HUDEP-2 (cell line): ENCODE results near the gene BCAS3.

ENCODE experiments used
- DNase-seq, 76 experiments: peaks; one replicate each; lab custom pipeline; 2025; ENCODE audit not compliant: unreplicated experiment in 76 of 76; lab: John Stamatoyannopoulos, UW

BCAS3 gene

DNA sequence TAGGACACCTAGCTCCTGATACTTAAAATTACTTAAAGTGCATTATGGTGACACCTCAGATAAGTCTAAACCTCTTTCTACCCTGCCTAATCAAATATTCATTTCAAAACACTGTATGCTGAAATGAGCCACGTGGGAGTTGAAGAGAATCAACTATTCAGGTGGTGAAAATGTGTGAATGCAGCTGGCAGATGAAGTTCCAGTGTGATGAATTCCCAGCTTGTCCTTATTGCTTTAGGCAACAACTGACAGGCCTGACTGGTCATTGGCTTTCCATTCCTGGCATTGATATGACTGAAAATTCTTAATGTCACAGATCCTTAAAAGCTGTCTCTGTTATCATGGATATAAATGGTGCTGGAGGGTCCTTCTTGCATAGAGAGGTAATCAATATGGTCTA, 420.1 kb downstream of the BCAS3 start:
- DNase-seq, result no peak

DNA sequence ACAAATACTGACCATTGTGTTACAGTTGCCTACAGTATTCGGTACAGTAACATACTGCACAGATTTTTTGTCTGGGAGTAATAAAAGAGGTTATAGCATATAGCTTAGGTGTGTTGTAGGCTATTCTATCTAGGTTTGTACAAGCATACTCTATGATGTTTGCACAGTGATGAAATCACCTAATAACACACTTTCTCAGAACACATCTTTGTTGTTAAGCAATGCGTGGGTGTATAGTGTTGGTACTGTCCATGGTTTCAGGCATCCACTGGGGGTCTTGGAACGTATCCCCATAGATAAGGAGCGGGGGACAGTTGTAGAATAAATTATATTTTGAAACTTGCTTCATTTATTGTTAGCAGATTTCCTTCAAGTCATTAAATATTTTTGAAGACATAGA, 428.7 kb downstream of the BCAS3 start:
- no peak for DNase-seq

DNA sequence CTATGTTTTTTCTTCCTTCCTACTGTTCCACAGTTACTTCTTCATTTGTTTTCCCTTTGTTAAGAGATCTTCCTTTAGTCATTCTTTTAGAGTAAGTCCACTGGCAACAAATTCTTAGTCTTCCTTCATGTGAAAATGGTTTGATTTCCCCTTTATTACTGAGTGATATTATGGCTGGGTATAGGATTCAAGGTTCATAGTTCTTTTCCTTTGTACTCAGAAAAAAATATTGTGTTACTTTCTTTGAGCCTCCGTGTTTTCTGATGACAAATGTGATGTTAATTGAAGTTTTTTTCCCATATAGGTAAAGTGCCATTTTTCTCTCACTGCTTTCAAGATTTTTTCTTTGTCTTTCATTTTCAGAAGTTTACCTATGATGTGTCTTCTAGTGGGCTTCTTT, 438.9 kb downstream of the BCAS3 start:
- no peak for DNase-seq

DNA sequence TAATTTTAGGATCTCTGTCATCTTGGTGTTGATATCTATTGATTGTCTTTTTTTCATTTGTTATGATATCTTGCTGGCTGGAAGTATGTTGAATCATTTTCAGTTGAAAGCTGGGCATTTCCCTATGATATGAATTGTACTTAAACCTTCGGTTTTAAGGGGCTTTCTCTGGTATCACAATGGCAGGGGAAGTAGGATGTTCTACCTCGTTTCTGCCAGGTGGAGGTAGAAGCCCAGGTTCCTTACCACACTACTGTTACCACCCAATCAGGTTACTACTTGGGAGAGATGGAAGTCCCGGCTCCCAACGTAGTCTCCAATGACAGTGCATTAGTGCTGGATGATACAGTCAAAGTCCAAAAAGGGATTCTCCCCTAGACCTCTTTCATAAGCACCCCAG, 440.3 kb downstream of the BCAS3 start:
- DNase-seq, result no peak

DNA sequence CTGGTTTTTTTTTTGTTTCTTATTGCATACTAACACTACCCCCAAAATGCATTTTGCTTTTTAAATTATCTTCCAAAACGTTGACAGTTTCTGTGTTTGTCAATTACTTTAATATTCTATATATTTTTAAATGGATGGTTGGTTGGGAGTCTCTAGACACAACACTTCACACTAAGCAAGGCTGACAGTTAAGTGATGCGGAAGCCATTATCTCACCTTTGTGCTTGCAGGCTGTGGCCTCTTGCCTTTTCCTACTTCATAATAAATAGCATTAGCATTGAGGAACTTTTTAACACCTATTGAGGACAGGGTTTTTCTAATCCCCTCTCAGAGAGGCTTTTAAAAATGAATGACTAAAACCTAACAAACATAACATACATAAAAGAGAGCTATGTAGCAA, 441.2 kb downstream of the BCAS3 start:
- DNase-seq, result no peak

DNA sequence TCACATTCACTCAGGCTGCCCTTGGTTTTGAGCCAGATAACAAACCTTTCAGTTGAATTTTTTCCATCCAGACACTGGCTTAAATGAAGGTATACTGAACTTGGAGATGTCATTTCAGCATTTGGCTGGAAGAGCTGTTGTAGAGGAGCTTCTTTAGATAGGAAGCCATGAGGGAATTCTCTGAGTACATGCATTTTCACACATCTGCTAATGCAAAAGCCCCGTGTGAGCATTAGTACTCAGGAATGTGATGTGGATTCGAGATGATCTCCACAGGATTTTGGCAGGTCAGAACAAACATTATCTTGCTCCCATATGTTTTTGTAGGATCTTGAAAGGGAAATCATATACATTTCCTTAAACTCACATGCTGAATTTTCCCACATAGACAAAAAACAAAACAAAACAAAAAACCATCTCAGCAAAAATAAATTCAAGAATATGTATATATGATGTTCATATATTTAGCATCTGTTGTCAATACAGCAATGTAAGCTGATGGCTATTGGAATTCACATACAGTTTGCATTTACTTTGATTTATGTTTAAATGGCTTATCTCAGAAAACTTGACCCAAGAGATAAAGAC, 444.8 kb downstream of the BCAS3 start:
- no peak for DNase-seq

DNA sequence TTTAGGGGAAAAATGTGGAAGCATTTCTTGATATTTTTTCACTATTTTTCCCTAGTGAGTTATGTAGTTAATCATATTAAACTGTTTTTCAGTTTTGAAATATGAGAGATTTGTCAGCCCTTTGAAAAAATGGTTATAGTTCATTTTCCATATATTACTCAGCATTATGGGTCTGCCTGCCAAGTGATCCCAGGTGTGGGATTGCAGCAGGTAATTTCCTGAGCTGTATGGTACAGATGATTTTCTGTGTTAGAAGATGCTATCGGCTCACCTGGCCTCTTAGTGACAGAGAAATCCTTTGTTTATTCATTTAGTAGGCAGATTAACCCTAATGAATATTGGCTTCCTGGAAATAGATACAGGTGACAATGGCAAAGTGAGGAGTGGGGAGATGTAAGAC, 446.9 kb downstream of the BCAS3 start:
- DNase-seq, result no peak

DNA sequence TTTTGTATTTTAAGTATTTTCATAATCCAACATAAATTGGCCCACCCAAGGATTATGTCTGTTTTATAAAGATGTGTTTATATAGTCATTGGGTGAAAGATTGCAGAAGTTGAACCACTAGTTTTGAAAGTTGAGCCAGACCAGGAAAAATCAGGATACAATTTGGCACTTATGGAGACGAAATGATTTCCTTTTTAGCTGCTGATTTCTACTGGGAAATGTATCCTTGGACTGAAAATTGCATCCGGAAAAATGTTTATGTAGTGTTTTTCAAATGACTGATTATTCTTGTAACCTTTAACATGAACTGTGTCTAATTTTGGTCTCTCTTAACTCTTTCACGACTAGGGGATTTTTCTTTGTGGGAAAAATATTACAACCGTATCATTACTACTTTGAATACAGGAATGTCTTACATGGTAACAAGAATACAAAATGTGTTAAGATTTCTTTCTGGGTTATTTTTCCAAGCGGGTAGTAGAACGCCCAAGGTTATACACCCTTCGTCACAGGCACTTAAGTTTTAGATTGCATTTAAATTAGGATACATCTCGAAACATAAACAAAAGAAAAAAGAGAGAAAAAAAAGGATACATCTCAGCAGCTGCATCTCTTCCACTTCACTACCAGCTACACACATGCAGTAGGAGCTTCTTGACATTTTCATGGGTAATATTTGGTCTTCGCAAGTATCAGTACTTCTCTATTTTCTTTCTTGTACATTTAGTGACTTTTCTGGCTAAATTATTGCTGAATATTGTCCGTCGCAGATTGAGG, 449.0 kb downstream of the BCAS3 start:
- no peak for DNase-seq

DNA sequence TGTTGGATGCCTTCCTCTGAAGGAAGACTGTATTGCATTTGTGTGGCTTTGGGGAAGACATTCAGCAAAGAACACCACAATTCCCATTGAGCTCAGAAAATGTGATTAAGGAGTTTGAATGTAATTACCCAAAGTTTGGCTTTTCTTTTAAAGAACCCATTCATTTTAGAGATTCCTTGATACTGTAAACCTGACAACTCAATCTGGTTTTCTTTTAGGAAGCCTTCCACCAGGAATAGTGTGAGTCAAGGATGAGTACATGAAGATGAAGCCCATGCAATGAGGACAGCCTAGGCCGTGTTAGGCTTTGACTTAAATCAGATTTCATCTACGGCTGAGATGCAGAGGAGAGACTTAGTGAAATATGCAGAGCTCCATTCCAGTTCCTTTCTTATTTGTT, 450.3 kb downstream of the BCAS3 start:
- DNase-seq, result no peak

DNA sequence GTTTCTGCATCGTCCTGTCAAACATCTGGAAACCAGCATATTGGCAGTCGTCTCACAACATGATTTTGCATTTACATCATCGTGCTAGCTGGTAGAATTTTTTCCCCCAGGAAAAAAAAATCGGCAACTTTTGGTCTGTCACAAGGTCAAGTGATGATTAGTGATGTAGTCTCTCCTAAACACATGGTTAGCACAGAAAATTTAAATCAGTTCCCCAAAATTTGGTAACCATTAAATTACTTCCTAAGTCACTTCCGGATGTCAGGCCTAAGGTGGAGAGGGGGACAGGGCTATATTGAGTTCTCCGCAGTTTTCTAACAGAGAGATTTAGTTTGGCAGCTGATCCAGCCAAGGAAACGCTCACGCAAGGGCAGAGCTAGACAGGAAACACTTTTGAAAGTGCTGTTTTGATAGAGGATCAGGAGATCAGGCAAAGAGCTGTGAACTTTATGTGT, 451.0 kb downstream of the BCAS3 start:
- no peak for DNase-seq

DNA sequence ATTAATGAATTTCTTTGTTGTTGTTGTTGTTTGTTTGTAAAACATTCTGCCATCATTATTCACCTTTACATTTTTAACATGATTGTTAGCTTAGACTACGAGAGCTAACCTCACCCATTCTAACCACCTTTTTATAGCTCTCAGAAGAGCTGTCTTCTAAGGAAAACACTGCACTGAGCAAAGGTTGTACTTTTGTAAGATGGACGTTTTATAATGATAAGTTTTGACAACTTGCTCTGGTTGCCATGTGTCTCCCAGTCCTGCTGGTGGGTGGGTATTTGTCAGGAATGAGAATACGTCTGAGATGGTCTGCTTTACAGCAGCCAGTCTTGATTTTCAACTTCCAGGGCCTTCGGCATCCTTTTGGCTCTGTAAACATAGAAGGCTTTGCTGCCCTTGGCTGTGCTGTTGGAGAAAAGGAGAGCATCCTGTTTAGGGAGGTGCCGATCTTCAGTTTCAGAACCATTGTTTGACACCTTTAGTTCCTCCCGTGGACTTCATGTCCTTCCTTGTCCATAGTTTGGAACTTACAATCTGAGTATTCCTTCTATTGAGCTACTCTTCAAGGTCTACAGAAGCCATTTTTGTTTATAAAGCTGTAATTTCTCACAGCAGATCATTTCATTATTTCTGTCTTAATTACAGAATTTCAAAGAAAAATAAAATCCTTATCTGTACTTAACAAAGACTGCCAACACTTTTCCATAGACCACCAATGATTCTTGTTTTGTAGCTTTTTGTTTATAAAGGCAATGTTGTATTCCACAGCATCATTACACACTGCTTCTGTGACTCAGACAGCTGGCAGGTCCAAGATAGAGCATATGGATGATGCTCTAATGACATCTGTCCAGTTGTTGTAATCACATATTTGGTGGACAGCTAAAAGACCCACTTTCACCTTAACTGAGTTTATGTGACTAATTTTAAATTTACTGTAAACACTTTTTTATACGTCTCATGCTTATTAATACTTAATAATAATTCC, 451.9 kb downstream of the BCAS3 start:
- DNase-seq, result no peak

DNA sequence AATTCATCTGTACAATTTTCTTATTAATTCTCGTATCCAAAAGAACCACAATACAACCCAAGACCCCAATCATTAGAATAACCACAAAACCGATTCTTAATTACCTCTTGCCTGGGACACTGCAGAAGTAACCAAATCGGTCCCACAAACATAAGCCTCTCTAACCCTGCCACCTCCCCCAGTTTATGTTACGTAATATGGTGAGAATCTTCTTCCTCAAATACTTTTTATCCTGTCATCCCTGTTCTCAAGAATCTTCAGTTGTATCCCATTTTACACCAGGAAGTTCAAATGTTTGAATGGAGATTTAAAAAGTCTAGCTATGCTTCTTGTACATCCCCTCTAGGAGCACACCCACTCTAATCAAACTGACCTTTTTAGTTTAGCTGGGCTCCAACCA, 452.7 kb downstream of the BCAS3 start:
- DNase-seq, result no peak

DNA sequence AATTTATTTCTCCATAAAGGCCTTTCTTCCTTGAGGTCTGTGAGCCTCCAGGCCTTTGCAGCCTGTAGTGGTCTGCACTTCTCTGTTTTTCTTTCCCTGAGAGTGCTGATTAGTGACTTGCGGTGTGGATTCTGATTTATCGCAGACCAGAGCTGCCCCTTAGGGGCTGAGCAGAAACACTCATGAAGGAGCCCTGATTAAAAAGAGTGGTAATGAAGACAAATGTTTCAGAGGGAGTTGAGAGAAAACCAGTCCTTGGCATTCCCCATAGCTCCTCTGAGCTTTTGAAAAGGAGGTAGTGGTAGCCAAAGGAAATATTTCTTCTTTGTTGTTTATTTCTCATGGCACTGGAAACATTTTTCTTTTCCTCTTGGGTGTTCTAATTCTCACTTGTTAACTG, 453.9 kb downstream of the BCAS3 start:
- no peak for DNase-seq

DNA sequence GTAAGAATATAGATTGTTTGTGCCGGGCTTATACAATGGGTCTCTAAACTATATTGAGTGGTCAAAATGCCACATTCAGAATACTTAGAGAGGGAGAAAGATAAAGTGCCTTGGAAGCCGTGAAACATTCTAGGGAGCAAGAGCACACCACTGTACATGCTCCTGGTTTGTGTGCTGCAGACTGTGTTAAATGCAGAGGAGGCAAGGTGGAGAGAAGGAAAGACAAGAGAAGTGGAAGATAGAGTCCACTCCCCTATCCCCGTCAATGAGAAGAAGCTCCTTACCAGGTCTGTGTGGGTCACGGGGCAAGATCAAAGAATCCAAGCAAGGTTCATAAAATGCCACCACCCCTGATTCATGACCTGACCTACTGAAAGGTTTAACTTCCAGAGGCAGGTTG, 454.9 kb downstream of the BCAS3 start:
- DNase-seq, result no peak

DNA sequence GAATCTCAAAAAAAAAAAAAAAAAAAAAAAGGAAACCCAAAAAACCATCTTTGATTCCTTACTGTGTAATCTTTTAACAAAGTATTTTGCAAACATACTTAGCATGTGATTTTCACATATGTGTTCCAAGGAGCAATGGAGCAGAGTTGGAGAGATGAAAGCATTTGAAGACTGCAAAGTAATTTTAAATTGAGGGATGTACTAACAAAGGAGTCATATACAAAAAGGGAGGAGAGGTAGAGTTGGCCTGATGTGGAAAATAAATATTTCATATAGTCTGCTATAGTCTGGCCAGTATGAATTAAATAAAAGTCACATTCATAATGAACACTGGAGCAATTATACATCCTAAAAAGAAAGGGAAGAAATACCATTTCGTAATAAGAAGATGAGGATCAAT, 456.2 kb downstream of the BCAS3 start:
- DNase-seq, result no peak

DNA sequence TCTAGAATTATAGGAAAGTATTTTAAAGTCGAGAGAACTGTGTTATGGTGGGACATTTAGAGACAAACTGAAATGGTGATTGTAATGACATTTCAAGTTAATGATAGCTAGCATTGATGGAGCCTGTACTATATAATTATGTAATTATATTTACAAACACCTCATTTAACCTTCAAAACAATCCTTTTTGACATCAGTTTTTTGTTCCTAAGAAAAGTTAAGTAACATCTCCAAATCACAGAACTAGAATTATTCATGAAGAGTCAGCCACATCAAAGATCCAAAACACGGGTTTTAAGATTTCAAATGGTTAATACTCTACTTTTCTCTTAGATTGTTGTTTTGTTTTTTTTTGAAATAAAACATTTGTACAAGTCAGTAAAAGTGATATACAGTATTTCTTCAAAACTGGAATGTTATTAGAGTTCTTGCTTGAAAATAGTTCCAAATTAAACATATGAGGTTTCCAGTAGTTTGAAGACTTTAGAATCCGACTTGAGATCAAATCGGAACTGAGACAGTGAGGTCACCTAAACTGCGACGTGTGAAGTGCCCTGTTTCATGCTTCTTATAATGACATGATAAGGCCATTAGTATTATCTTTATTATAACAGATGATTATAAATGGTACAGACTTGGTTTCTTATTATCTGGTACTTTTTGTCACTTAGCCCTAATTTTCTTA, 457.0 kb downstream of the BCAS3 start:
- no peak for DNase-seq

DNA sequence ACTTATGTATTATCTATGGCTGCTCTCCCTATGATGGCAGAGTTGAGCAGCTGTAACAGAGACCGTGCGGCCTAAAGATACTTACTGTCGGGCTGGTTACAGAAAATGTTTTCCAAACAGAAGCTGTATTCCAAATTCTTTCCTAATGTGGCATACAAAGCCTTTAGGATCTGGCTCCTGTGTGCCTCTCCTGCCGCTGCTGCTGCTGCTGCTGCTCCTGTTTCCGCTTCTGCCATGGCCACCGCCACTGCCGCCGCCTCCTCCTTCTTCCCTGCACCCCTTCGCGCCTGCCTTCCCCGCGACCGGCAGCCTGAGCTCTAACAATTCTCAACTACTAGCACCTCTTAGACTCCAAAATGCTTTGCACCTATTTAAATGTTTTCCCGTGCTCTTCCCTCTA, 458.1 kb downstream of the BCAS3 start:
- DNase-seq, result no peak

DNA sequence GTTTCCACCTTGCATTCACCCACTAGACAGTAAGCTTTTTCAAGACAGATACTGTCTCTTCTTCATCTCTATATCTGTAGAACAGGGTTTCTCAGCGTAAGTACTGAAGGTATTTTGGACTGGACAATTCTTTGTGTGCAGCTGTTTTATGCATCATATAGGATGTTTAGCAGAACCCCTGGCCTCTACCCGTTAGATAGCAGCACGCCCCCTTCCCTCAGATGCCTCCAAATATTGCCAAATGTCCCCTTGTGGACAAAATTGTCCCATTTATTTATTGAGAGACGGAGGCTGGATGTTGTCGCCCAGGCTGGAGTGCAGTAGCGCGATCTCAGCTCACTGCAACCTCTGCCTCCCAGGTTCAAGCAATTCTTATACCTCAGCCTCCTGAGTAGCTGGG, 458.6 kb downstream of the BCAS3 start:
- DNase-seq, result no peak

DNA sequence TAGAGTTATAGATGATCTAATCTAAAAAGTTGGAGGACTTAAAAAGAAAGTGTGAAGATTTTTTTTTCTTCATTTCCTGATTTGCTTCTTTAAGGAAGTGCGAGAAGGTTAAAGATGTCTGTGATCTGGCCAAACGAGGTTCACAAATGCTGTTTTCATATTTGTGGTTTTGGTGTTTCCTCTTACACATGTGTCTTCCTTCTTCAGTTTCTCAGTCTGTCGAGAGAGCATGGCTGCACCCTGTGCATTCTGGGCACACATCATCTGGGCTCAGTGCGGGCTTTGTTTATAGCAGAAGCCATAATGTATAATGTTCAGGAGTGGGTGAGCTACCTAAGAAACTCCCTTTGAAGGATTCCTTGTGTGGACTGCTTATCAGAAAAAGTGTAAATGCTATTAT, 461.6 kb downstream of the BCAS3 start:
- DNase-seq, result no peak

DNA sequence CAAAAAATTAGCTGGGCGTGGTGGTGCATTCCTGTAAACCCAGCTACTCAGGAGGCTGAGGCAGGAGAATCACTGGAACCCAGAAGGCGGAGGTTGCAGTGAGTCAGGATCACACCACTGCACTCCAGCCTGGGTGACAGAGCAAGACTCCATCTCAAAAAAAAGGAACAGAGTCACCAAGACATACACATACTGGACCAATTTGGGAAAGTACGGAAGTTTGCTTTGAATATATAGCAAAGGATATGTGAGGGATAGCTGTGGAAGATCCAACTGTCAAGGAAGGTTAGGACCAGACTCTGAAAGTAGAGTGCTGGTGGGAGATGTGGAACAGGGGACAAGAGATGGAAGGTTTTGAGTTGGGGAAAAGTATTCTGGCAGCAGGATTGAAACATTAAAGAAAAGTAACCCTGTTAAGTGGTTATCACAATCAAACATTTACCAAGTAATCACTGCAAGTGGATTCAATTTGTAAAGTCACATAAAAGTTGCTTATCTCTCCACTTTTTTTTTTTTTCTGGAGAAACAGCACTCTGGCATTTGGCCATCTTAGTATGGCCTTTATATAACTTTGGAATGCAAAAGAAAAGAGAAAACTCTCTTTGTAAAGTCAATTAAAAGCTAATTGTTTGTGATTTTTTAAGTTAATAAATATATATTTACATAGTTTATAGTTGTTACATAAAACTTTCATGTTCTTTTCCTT, 462.6 kb downstream of the BCAS3 start:
- no peak for DNase-seq
